Measurements from ENCODE around the gene SFMBT2.
"Not testable (repeated sequence)": the region's sequence is repeated elsewhere in the genome, so short reads cannot be mapped to it uniquely, and the experiment has no call there.

SFMBT2 gene

GRCh38 chr10:7243139-7243538 is 167.7 kb downstream of the SFMBT2 start:
- in situ Hi-C loops (cut with HindIII; ENCODE audit: low pct_unique_long_range_greater_than_20kb, low sequenced_read_pairs): no loop called here
- TF ChIP-seq JUND (IDR thresholded peaks at IDR 0.05; ENCODE audit: low read depth): no peak
- DNase-seq (ENCODE audit: low read depth in 1 of 2, low spot score in 1 of 2): no peak

DNA sequence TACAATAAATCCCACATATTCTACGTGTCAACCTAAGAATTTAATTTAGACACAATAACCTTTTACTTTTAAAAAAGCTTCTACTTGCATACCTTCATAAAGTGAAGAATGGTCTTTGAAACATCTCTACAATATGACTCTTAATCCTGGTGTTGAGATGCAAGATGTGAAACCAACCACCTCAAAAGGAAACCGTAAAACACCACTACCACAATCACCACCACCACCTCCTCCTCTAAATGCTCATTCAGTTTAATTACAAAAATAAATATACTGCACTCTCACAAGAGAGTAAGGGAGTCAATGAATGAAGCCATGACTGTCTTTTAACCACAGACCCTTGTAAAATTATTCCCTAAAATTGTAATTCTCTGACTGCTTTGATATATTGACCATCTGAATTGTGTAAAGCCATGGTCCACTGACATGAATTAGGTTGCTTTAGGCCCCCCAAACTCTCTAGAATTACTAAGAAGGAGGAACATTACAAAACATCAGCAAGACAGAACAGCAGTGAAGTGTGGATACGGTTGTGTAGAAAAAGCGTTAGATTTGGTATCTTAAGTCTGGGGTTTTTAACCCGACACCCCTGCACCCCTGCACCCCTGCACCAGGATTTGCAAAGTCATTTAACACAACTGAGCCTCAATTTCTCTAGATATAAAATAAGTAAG is 171.4 kb downstream of the SFMBT2 start:
- no peak for DNase-seq (ENCODE audit: low read depth in 1 of 2, low spot score in 1 of 2)
- in situ Hi-C loops (cut with HindIII; ENCODE audit: low pct_unique_long_range_greater_than_20kb, low sequenced_read_pairs): no loop called here
- TF ChIP-seq JUND (IDR thresholded peaks at IDR 0.05; ENCODE audit: low read depth): no peak

DNA sequence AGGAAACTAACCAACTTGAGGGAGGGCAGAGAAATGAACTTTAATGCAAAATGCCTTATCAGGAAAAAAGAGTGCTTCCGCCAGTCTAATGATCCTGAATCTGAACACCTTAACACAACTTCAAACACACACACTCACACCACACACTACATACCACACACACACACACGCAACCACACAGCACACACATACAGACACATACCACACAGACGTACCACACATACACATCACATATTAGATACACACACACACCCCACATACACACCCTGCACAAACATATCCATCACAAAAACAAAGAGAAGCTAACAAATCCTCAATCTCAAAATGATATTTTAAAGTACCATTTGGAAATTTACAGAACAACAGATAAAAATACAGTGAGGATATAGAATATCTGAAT is 175.5 kb downstream of the SFMBT2 start:
- no peak for DNase-seq (ENCODE audit: low read depth in 1 of 2, low spot score in 1 of 2)
- in situ Hi-C loops (cut with HindIII; ENCODE audit: low pct_unique_long_range_greater_than_20kb, low sequenced_read_pairs): no loop called here
- TF ChIP-seq JUND (IDR thresholded peaks at IDR 0.05; ENCODE audit: low read depth): no peak

DNA sequence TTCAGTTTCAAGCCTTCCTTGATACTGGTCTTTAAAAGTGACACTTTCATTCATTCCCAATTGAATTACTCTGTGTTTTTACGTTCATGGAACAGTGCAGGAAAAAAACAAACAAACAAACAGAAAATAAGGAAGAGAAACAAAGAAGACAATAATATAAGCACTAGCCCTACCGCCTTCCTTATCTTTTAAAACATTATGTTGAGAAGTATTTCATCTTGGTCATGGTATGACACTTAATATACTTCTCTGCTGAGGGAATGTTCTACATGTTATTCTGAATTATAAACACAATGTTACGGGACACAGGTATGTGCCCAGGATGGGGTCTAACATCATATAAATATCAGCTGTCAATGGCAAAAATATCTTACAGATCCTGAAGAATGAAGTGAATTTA is 176.7 kb downstream of the SFMBT2 start:
- in situ Hi-C loops (cut with HindIII; ENCODE audit: low pct_unique_long_range_greater_than_20kb, low sequenced_read_pairs): no loop called here
- TF ChIP-seq JUND (IDR thresholded peaks at IDR 0.05; ENCODE audit: low read depth): no peak
- DNase-seq (ENCODE audit: low read depth in 1 of 2, low spot score in 1 of 2): no peak

GRCh38 chr10:7233259-7233991 is 177.4 kb downstream of the SFMBT2 start:
- in situ Hi-C loops (cut with HindIII; ENCODE audit: low pct_unique_long_range_greater_than_20kb, low sequenced_read_pairs): no loop called here
- peak; percentile 87 for TF ChIP-seq JUND (IDR thresholded peaks at IDR 0.05; ENCODE audit: low read depth)
- peak; percentile 33 to 100 for DNase-seq (ENCODE audit: low read depth in 1 of 2, low spot score in 1 of 2)

GRCh38 chr10:7231509-7232414 is 179.1 kb downstream of the SFMBT2 start:
- in situ Hi-C loops (cut with HindIII; ENCODE audit: low pct_unique_long_range_greater_than_20kb, low sequenced_read_pairs): no loop called here
- DNase-seq (ENCODE audit: low read depth in 1 of 2, low spot score in 1 of 2): peak in 1 of 2 experiments; percentile 25
- no peak for TF ChIP-seq JUND (IDR thresholded peaks at IDR 0.05; ENCODE audit: low read depth)

DNA sequence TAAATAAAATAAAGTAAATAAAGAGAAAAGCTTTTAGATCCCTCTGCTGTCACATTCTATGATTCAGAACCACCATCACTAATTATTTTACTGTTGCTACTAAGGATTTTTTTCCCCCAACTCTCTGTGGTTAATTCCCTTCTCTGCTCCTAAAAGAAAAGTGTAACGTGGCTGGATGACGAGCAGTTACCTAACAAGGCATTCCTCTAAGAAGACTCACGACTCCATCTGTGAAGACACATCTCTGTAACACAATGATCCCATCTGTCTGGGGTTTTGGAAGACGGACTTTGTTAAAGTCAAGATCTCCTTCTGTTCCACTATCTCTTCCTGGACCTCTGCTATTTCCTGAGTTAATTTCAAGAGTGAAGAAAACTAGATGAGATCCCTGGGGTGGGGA is 179.9 kb downstream of the SFMBT2 start:
- no peak for TF ChIP-seq JUND (IDR thresholded peaks at IDR 0.05; ENCODE audit: low read depth)
- DNase-seq (ENCODE audit: low read depth in 1 of 2, low spot score in 1 of 2): no peak
- in situ Hi-C loops (cut with HindIII; ENCODE audit: low pct_unique_long_range_greater_than_20kb, low sequenced_read_pairs): no loop called here

DNA sequence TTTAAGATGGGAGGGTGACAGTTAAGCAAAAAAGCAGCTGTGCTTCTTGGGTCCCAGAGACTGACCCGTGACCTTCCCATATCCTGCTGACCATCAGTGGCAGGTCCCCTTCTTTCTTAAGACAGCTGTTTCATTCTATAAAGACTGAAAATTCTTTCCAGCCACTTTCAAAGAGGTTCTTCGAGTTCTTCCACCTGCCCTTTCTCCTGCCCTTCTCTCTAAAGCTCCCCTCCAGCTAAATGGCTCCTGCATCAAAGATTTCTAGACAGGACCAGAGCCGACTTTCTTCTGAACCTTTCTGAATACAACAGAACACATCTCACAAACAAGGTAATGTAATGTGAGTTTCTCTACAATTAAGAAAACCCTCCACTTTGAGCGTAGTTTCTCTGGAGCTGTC is 180.8 kb downstream of the SFMBT2 start:
- in situ Hi-C loops (cut with HindIII; ENCODE audit: low pct_unique_long_range_greater_than_20kb, low sequenced_read_pairs): no loop called here
- peak in 1 of 2 experiments; percentile 60 for DNase-seq (ENCODE audit: low read depth in 1 of 2, low spot score in 1 of 2)
- no peak for TF ChIP-seq JUND (IDR thresholded peaks at IDR 0.05; ENCODE audit: low read depth)

DNA sequence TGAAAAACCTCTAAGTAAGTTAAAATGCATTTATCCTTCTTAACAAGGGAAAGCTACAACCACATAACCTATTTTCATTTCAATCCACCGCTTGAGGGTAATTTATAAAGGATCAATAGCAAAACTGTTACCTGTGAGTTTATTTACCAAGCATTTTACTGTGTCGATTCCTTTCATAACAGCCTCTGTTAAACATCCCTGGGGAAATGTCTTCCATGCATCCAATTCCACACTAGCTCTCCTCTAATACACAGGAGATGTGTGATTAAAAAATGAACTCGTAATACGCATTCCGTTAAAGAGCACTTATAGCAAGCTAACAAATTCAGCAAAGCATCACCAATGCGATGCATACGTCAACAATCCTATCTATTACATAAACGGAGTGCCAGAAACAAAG is 185.7 kb downstream of the SFMBT2 start:
- DNase-seq (ENCODE audit: low read depth in 1 of 2, low spot score in 1 of 2): no peak
- TF ChIP-seq JUND (IDR thresholded peaks at IDR 0.05; ENCODE audit: low read depth): no peak
- in situ Hi-C loops (cut with HindIII; ENCODE audit: low pct_unique_long_range_greater_than_20kb, low sequenced_read_pairs): no loop called here

GRCh38 chr10:7218968-7219367 is 191.9 kb downstream of the SFMBT2 start:
- DNase-seq (ENCODE audit: low read depth in 1 of 2, low spot score in 1 of 2): peak in 1 of 2 experiments; percentile 38
- no peak for TF ChIP-seq JUND (IDR thresholded peaks at IDR 0.05; ENCODE audit: low read depth)
- in situ Hi-C loops (cut with HindIII; ENCODE audit: low pct_unique_long_range_greater_than_20kb, low sequenced_read_pairs): no loop called here

GRCh38 chr10:7212696-7213095 is 198.1 kb downstream of the SFMBT2 start:
- in situ Hi-C loops (cut with HindIII; ENCODE audit: low pct_unique_long_range_greater_than_20kb, low sequenced_read_pairs); DNase-seq (ENCODE audit: low read depth in 1 of 2, low spot score in 1 of 2): not testable (repeated sequence)

GRCh38 chr10:7211857-7212577 is 198.8 kb downstream of the SFMBT2 start:
- TF ChIP-seq JUND (IDR thresholded peaks at IDR 0.05; ENCODE audit: low read depth): no peak
- no peak for DNase-seq (ENCODE audit: low read depth in 1 of 2, low spot score in 1 of 2)
- in situ Hi-C loops (cut with HindIII; ENCODE audit: low pct_unique_long_range_greater_than_20kb, low sequenced_read_pairs): no loop called here
